Measurements from ENCODE around the gene MEIS2.
A peak's percentile ranks its signal among the peaks of the same experiment; 100 is the strongest.

Gene MEIS2

DNA sequence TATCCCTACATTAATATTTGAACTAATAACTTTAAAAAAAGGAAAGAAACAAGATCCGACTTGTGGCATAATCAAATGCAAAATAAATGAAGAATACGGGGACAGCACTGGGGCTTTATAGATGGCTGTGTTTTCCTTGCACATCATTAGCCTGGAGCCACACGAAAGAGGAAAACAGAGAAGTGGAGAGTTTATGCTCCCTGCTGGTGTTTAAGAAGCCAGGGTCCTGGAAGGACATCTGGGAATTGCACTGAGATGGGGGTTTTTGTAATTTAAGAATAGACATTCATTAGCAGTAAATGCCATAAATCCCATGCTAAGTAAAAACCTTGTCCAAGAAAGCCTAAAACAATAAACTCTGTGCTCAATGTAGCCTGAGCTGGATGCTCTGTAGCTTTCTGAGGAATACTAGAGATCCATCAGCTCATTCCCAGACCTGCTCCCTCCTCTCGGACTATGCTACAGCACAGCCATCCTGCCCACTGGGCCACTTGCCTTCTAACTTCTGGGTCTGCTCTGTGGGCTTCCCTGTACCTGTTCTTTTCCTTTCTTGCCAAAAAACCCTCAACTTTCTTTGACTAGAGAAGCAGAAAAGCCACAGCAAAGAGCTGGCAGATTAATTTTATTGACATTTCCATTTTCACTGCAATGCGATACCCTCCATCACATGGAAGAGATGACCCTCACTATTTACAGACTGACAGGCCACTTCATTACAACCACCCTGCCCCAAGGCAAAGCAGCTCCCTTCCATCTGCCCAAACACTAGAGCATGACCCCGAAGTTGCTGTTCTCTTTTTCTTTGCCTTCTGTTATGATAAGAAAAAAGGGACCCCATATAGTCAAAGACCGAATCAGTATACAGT, 62.3 kb downstream of the MEIS2 start:
- no peak for DNase-seq

DNA sequence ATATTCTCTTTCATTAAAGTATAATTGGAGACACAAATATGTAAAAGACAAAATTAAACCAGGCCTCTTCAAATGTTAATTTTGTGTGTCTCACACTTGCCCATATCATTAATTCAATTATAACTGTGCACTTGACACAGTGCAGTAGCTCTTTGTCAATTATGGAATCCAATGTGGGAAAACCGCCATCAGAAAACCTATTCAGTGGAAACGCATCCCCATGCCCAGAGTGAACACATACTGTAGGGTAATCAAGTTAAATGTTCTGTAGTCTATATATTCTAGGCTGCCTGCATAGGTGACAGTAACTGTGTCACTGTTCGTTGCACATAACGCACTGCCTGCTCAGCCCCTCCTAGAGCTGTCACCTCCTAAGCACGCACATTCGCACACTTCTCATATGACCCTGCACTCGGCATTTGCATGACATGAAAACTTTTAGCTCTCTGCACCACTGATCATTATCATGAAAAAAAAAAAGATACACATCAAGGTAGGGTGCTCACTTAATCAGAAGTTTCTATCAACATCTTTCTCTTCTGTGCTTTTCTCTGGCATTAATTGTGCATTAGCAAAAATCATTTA, 63.2 kb downstream of the MEIS2 start:
- DNase-seq, result no peak

- DNase-seq, result no peak
Measured at GRCh38 chr15:37034835-37035748, 65.3 kb downstream of the MEIS2 start.

- no peak for DNase-seq
Measured at GRCh38 chr15:37034392-37034791, 66.0 kb downstream of the MEIS2 start.

DNA sequence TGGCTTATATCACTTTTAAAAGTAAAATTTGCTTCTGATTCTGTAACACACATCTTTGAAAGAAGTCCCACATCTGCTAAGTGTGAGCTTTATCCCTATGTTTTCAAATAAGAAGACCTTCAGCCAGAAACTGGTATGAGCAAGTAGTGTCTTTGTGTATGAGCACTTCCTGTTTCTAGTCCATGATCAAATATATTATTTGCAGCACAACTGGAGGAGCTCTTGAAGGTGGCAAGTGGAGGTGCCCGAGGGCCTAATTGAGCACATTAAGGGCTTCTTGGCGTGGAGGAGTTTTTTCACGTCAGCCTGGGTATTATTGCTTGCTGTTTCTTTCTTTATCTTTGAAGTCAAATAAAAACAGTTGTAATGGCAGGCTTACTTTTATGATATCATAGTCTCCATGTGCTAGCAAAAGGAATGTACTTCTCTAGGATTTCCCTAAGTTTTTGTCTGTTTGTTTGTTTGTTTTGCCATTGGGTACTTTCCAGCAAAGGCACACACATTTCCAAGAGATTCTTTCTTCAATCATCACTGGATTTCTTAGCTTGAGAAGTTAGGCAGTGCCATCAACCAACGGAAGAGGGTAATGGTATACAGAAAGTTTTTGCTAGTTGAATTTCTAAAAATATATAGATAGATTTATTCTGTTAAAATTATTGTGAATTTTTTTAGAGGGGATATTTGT, 68.1 kb downstream of the MEIS2 start:
- no peak for DNase-seq

DNA sequence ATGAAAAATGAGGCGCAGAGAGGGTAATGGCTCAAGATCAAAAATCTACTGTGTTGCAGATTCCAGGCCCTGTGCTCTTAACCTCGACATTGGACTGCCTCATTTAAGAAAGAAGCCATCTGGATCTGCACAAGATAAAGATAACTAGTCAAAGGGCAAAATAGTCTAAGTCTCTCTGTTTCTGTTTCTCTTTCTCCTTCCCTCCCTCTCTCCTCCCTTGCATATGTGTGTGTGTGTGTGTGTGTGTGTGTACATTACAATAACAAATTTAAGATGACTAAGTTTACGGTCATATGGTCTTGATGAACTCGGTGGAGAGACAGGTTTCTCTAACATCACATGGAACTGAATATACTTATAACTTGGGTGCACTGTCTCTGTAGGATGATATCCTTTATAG, 69.2 kb downstream of the MEIS2 start:
- DNase-seq, result no peak

DNA sequence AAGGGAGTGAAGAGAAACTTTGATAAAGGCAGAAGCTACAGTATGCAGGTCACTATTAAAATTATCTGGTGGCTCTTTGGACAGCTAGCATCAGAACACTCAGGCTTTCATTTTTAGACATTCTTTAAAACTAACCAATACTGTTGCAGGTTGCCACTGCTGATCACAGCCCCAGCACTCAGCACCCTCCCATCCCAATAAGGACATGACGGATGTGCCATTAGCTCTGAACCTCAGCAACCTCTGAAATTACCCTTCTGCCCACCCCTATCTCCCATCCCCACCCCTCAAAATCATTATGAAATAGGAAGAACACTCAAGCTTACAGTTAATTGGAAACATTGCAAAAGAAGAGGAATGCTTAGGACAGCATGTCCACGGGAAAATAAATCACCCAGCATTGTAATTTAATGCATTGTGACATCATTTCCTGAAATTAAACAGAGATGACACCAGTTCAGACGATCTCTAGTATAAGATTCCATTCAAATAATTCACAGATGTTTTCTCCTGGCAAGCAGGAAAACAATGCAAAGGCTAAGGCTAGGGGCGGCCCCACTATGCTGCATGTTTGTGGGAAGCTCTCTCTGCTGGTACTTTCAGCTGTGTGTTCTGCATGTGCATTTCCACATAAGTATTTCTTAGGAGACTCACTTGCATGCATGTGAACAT, 71.6 kb downstream of the MEIS2 start:
- no peak for DNase-seq

GRCh38 chr15:37020852-37021251, 79.5 kb downstream of the MEIS2 start:
- DNase-seq, result no peak

- peak; percentile 81 for DNase-seq
Measured at GRCh38 chr15:37019479-37020433, 80.6 kb downstream of the MEIS2 start.

GRCh38 chr15:37017031-37017625, 83.2 kb downstream of the MEIS2 start:
- DNase-seq, result no peak

DNA sequence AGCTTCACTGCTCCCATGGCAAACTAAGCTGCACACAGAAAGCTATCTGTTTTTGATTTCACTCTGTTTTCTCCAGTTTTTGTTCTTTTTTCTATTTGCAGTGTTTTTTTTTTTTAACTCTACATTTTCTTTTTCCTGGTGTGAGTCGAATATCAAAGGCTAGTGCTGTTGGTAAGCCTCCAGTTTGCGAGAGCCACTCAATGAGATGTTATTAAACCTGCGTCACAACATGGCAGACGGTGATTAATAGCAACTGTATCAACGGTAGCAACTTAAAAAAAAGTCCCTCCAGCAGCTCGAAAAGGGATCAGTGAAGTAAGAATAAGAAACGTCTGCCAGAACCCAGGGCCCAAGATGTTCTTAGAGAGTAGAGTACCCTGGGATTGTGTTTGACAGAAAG, 84.1 kb downstream of the MEIS2 start:
- no peak for DNase-seq

DNA sequence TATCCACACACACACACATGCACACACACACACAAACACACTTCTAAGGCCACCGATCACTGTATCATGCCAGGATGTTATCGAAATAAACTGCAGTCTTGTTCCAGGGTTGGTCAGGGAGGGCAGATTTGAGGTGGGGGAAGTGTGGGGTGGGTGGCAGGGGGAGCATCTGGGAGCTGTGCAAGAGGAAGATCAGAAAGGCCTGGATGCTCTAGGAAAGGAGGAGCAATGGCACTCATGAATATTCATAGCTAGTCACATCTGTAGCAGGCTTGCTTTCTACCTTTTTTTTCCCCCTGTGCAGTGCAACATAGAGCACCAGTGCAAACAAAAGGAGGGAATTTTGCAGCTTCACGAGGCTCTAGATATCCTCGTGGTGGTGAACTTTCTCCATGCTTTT, 84.9 kb downstream of the MEIS2 start:
- no peak for DNase-seq

- no peak for DNase-seq
Measured at GRCh38 chr15:37015035-37015434, 85.3 kb downstream of the MEIS2 start.

- DNase-seq, result no peak
Measured at GRCh38 chr15:37014566-37014965, 85.8 kb downstream of the MEIS2 start.

- no peak for DNase-seq
Measured at GRCh38 chr15:37014137-37014536, 86.2 kb downstream of the MEIS2 start.

- no peak for DNase-seq
Measured at GRCh38 chr15:37010595-37010994, 89.8 kb downstream of the MEIS2 start.

DNA sequence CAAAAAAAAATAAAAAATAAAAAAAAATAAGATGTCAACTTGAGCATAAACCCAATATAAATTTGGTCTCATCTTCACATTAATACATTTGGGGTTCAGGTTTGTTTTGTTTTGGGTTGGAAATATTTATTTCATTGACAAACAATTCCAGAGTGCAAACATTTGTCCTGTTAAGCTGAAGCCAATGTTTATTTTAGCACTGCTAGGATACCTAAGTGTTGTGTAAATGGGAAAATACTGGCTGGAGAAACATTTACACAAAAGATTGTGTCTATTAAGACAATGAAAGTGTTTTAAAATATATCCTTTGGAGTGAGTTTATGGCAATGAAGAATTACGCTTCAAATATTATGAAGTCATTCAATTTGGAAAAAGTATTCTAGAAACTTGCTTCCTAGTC, 91.1 kb downstream of the MEIS2 start:
- no peak for DNase-seq

DNA sequence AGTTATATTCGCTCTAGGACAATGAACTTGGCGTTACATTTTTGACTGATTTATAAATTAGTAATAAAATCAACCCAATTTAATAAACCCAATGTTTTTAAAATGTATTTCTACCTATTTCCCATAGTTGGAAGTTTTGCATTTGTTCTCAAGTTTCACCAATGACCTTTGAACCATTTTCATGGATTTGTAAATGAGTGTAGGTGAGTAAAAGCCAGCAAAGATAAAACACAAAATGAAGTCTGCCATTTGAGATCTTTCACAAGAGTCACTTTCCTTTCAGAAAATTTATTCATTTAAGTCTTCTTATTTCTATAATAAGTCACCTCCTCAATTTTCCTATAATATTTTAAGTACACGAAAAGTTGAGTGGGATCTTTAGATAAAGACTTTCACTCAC, 92.1 kb downstream of the MEIS2 start:
- DNase-seq, result no peak

GRCh38 chr15:37007301-37007700, 93.0 kb downstream of the MEIS2 start:
- DNase-seq, result no peak

GRCh38 chr15:37004981-37005735, 95.2 kb downstream of the MEIS2 start:
- DNase-seq, result no peak
